HG03066 (cell line): ENCODE results near the gene PICK1.

Experiments used
- ATAC-seq: cut with Tn5 transposase; IDR thresholded peaks from one replicate; pipeline ENCODE4 v1.9.1; 2021; ENCODE audit warnings: low read depth; ENCODE audit not compliant: unreplicated experiment

The PICK1 gene

GRCh38 chr22:38056969-38057891 lies at the start of gene PICK1:
Gene PICK1, plus strand, starts transcription at chr22:38057404. Its CDS starts 406 bp downstream, at chr22:38057810.
- no peak for ATAC-seq

GRCh38 chr22:38009000-38009806 lies 48.0 kb upstream of the PICK1 start:
- ATAC-seq = no peak

GRCh38 chr22:38012604-38013072 lies 44.6 kb upstream of the PICK1 start:
- ATAC-seq = no peak

- ATAC-seq = no peak
Measured at GRCh38 chr22:38014083-38014482, 43.1 kb upstream of the PICK1 start.

DNA sequence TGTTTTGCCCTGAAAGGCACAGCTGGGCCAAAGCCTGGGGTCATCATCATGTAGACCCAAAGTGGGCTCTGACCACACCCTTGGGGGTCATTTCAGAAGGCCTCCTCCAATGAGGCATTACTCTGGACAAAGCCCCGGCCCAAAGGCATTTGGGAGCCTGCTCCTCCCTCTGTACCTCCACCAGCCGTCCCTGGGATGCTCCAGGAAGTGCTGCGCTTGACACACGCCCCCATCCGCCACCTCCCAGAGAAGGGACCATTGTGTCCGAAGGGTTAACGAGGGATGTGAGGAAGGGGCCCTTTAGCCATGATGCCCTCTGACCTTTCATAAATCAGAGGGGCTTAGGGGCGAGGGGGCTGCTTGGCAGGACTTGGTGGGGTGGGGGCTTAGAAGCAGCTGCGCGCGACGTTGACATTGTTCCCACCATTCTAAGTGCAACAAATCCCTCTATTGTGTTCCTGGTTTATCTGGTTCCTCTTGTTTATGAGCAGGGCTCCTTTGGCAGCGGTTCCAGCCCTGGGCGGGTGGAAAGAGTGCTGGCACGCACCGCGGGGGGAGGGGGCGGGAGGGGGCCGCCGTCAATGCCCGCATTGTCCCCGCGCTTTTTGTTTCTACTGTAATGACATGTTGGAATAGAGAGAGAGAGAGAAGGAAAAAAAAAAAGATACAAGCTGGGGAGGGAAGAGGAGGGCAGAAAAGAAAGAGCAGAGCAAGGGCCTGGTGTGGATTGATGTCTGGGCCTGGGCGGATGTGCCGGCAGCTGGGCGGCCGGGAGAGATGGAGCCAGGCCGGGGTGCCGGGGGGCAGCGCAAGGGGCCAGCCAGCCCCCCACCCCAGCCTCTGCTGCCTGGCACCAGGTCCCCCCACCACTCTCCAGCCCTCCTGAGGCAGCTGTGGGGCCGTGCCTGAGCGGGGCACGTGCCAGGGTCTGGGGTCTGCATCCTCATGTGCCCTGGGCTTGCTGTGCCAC lies 40.7 kb upstream of the PICK1 start:
- ATAC-seq = no peak

- ATAC-seq = no peak
Measured at GRCh38 chr22:38017272-38017920, 39.8 kb upstream of the PICK1 start.

DNA sequence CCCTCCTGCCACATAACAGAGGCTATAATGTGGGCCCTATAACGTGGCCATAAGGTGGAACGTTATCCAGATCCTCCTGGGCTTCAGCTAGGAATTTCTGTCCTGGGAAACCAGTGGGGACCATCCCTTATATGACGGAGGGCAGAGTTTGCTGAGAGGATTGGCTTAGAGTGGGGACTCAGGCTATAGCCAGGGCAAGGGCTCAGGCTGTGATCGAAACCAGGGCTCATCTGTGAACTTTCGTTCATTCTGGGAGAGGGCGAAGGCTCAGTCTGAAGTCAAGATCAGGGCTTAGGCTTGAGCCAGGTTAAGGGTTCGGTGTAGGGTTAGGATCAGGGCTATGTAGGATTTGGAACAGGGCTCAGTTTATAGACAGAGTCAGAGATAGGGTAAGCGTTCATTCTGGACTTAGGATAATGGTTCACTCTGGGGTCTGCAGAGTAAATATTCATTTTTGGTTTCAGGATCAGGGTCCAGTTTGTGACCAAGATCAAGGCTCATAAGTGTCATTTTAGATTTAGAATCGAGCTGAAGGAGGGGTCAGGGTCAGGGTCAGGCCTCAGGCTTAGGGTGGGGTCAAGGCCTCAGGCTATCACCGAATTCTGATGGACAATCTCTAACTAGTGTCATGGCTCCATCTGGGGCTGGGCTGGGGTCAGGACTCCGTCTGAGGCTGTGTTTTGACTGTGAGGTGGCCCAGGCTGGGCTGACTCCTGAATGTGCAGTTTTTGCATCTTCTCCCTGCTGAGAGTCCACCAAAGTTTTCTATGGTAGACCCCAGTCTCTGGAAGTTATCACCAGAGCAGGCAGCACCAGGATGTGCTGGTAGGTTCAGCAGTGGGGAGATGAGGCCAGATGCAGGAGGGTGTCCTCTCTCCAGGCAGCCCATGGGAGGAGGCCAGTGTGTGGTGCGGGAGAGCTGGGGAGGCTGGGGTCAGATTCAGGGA lies 39.0 kb upstream of the PICK1 start:
- no peak for ATAC-seq

- ATAC-seq = no peak
Measured at GRCh38 chr22:38018938-38019827, 38.0 kb upstream of the PICK1 start.

GRCh38 chr22:38021206-38021605 lies 36.0 kb upstream of the PICK1 start:
- no peak for ATAC-seq

GRCh38 chr22:38023045-38023444 lies 34.2 kb upstream of the PICK1 start:
- no peak for ATAC-seq

DNA sequence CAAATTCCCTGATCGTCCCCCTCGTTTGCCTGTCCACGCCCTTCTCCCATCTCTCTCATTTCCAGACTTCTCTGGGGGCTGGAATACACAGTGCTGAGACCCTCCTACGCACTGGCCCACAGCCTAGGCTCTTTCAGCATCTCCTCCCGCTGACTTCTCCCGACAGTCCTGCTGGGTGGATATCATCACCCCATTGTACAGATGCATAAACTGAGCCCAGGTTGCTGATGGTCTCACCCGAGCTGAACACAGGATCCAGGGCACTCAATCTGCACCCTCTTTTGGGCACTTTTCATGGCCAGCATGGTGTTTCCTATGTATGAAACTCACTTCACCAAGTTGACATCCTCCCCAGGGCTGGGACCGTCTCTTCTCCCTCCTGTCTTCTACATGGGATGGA lies 31.7 kb upstream of the PICK1 start:
- ATAC-seq = no peak

DNA sequence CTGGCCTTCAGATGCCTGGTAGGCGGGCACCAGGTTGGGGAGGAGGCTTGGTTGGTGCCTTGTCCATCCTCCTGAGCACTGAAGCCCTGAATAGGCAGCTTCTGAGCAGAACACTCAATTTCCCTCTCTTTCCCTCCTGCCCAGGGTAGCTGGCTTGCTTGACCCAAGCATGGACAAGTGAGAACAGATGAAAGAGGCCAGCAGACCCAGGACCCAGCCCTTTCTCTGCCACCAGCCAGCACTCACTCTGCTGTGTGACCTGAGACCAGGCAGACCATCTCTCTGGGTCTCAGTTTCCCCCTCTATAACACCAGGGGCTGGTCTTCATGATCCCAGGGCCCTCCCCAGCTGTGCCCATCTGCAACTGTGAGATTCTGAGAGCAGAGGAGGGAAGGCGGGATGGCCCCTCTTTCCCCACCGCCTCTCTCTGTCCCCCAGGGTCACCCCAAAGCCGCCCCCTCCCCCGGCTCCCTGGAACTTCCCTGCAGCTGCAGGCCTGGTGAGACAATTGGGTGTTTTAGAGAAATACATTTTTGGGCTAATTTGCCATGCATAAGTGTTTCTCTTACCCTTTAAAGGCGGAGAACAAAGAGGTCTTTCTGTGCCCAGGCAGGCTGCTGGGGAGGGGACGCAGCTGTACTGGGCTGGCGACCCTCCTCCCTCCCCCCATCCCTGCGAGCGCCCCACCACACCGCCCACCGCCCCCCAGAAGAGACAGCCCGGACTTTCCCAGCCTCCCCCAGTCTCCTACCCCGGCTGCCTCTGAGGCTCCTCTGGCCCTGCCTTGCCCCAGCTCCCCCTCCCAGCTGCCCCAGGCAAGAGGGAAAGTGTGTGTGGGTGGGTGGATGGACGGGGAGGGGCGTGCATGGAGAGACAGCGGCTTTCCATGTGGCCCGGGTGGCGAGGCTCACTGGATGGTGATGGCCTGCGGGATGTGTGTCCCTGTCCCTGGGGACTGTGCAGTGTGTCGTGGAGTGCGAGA lies 30.8 kb upstream of the PICK1 start:
- no peak for ATAC-seq

DNA sequence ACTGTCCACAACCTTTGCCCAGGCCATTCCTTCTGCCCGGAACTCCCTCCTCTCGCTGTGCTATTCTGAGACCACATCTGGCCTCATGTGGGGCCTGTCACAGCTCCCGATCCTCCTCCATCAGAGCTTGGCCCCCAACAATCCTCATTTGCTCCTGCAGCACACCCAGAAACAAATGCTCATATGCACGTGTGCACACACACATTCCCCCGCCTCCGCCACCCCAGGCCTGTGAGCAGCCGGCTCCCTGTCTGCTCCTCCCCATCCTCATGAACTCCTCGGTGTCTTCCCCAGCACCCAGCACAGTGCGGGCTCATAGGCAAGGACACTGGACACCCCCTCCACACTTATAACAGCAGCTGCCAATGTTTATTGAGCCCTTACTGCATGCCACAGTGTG lies 29.7 kb upstream of the PICK1 start:
- ATAC-seq = no peak

DNA sequence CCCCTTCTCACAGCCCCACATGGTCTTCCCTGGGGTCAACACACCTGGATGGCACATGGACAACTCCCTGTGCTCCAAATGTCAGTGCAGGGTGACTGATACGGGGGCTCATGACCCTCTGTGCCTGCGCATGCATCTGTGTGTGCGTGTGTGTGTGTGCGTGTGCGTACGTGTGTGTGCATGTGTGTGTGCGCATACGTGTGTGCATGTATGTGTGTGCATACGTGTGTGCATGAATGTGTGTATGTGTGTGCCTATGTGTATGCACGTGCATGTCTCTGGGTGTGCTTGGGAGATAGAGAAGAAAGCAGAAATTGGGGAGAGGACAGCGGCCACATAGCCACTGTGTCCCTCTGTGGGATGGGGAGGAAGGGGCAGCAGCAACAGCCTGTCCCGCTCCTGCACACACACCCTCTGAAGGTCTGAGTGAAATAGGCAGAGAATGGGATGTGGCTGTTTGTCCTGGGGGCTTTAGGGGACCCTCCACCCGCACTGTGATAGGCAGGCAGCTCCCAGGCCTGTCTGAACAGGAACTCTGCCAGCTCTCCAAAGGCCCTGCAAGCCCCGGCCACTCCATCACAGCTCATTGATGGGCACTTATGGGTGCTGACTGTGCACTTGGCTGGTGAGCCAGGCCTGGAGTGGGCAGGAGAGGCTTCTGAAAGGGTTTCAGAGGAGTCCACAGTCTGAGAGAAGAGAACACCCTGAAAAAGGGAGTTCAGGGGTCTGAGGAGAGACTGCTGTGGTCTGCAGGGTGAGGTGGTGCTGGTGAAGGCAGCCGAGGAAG lies 28.7 kb upstream of the PICK1 start:
- no peak for ATAC-seq

GRCh38 chr22:38029370-38029769 lies 27.8 kb upstream of the PICK1 start:
- no peak for ATAC-seq

GRCh38 chr22:38029901-38030300 lies 27.3 kb upstream of the PICK1 start:
- ATAC-seq = no peak
